HUDEP-2 (cell line): Measurements from ENCODE around the gene NT5C3A.

Experiments
- DNase-seq, 76 experiments: peaks; one replicate each; lab custom pipeline; 2025; ENCODE audit not compliant: unreplicated experiment in 76 of 76; lab: John Stamatoyannopoulos, UW

Gene NT5C3A

GRCh38 chr7:33076737-33077136 lies 14.2 kb upstream of the NT5C3A start:
- no peak for DNase-seq

GRCh38 chr7:33075818-33076518 lies 13.4 kb upstream of the NT5C3A start:
- no peak for DNase-seq

GRCh38 chr7:33073243-33073642 lies 10.7 kb upstream of the NT5C3A start:
- DNase-seq = no peak

- no peak for DNase-seq
These were observed 9.9 kb upstream of the NT5C3A start for GRCh38 chr7:33072471-33072870.

GRCh38 chr7:33070831-33071230 lies 8.3 kb upstream of the NT5C3A start:
- no peak for DNase-seq

GRCh38 chr7:33070277-33070676 lies 7.7 kb upstream of the NT5C3A start:
- no peak for DNase-seq

GRCh38 chr7:33067921-33068320 lies 5.3 kb upstream of the NT5C3A start:
- no peak for DNase-seq

GRCh38 chr7:33066771-33067170 lies 4.2 kb upstream of the NT5C3A start:
- no peak for DNase-seq

- DNase-seq = no peak
These were observed 3.4 kb upstream of the NT5C3A start for GRCh38 chr7:33065981-33066380.

- DNase-seq = peak; percentile 19 to 98 (median 89)
These were observed 337 bp upstream of the NT5C3A start for GRCh38 chr7:33062782-33063443.

GRCh38 chr7:33061282-33061937 lies 1.2 kb downstream of the NT5C3A start:
- no peak for DNase-seq

- DNase-seq = no peak
These were observed 2.9 kb downstream of the NT5C3A start for GRCh38 chr7:33059635-33060034.

- no peak for DNase-seq
These were observed 7.4 kb downstream of the NT5C3A start for GRCh38 chr7:33055158-33055557.

GRCh38 chr7:33054261-33054964 lies 8.2 kb downstream of the NT5C3A start:
- DNase-seq = no peak

- DNase-seq = no peak
These were observed 8.9 kb downstream of the NT5C3A start for GRCh38 chr7:33053721-33054120.

- peak in 28 of 76 experiments; percentile 2 to 59 (median 30) for DNase-seq
These were observed 11.8 kb downstream of the NT5C3A start for GRCh38 chr7:33050535-33051318.

GRCh38 chr7:33048704-33049103 lies 13.9 kb downstream of the NT5C3A start:
- no peak for DNase-seq

GRCh38 chr7:33048257-33048656 lies 14.3 kb downstream of the NT5C3A start:
- no peak for DNase-seq

GRCh38 chr7:33044986-33045385 lies 17.6 kb downstream of the NT5C3A start:
- no peak for DNase-seq

- no peak for DNase-seq
These were observed 18.2 kb downstream of the NT5C3A start for GRCh38 chr7:33044401-33044718.
